ENCODE measurements around the gene VSX1.

Gene VSX1

DNA sequence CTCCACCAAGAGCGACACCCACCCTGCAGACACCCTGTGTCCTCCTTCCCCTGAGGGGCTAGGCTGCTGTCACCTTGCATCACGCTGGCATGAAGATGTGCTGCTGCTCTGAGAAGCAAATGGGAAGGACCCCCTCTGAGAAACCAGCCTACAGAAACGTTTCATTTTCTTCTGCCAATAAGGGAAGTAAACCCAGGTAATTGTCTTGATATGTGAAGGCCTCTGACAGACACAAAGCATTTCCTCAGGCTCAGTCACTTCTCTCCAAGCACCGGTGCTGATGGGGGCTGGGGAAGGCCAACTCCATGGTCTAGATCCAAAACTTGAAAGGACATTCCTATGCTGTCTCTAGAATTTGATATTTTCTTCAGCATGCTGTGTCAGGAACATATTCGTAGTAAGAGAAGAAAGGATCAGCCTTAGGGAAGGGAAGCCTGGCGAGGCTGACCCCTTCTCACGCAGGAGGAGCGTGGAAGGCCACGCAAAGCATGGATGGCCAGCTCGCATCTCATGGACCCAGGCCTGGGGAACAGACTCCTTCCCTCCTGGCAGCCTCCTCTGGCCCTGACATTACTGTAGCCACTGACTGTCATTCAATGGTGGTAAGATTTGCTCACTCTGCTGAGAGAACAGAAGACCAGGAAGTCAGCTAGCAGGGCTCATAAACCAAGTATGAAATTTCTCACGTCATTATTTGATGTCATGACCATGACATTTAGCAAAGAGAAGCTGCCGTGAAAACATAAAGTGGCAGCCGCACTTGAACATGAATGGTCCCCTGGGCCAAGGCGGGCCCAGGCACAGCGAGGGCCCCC is 44.4 kb downstream of the VSX1 start:
- no peak for DNase-seq

- DNase-seq = no peak
These were observed 45.5 kb downstream of the VSX1 start for GRCh38 chr20:25036331-25036936.

- DNase-seq = peak; percentile 16
These were observed 46.0 kb downstream of the VSX1 start for GRCh38 chr20:25035921-25036320.

DNA sequence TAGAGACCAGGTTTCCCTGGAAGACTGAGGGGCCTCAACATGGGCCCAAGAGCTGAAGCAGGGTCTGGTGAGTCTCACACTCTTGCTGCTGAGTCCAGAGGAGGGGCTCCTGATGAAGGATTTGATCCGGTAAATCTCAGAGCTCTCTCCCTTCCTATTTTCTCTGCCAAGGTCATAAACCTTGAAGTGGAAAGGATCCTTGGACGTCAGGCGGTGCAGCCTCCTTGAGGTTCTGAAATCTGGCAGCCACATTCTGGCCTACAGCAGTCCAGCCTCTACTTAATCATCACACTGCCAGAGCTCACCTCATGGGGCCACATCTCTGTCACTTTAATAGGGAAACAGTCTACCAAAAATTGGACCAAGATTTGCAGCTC is 48.0 kb downstream of the VSX1 start:
- no peak for DNase-seq

DNA sequence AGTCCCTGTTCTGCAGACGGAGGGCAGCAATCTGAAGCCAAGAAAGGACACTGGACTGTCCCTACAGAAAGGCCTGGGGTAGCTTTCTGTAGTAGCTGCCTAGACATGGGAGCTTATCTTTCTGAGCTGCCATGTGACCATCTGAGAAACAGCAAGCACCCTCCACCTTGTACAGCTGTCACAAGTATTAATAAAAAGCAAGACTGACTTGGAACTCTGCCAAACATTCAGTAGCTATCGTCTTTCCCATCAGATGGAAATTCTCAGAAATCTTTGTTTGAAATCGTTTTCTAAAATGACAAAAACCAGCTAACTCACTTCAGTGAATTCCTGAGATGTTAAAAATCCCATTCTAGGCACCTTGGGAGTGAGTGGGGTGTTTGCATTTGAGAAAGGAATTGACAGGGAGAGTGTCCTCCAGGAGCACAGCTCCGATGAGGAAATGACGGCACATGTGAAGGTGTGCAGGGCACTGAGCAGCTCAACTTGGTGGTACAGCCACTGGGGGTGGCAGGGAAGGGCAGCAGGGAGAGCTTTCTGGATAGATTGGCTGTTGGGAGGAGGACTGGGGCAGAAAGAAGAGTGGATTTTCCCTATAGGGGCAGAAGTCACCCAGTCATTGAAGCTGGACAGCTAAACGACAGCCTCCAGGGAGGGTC is 48.5 kb downstream of the VSX1 start:
- no peak for DNase-seq

DNA sequence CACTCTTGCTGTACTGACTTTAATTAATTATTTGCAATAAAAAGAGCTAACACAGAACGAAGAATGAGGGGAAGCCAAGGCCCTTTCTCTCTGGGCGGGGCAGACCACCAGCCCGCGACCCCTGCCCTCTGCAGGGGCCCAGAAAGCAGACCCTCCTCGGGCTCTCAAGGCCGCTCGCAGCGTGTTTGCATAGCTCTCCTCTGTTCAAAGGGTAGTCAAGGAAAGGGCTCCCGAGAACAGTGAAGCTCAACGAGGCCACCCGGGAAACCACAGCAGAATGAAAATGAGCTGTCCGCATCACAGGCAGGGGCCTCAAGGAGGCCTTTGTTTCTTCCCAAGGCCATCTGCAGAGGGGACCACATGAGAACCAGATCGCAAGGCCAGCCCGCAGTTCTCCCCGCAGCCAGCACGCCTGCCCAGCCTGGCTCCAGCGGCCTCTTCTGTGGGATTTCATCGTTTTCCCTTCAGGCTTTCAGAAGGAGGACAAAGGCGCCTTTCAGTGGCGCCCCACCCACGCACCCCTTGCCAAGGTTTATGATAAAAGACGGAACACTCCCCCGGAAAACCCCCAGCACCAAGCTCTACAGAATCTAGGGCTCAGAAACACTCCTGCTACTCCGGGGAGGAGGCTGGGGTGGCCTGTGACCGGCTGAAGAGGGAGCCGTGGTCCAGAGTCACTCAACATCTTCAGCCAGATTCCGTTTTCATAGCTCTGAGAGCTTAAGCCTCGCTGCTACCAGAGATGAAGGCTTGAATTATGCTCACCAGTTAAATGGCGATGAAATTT is 49.3 kb downstream of the VSX1 start:
- no peak for DNase-seq

DNA sequence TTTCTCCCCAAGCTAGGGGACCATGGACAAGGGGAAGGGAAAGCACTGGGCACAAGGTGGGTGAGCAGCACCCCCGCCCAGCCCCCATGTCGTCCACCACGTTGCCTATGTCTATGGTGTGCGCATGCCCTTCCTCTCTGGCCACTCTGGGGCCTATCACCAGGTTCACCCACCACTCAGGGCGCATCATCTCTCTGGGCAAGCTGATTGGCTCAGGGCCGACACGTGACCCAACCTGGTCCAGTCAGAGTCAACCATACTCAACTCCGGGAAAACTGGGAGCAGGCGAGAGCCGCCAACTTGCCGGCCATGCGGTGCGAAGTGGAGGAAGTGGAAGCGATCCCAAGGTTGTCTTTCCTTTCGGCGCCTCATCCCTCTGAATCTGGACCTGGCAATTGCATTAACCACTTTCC is 49.9 kb downstream of the VSX1 start:
- no peak for DNase-seq

DNA sequence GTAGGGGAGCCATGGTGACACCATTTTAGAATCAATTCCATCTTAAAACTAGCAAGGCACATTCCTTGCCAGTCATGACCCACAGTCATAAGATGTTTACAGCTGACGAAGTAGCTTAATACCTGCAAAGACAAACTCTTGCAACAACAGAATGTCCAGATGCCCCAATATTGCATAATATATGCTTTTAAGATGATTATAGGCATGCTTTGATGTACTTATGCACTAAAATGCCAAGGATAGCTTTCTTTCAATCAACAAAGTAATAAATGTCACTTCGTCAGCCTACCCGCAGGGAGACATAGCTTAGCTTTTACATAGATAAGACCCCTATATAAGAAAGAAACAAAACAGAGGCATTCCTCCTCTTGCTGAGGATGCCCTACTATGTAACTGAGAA is 50.7 kb downstream of the VSX1 start:
- no peak for DNase-seq

GRCh38 chr20:25030649-25031207 is 51.2 kb downstream of the VSX1 start:
- DNase-seq = no peak

GRCh38 chr20:25030007-25030648 is 51.8 kb downstream of the VSX1 start:
- no peak for DNase-seq

- no peak for DNase-seq
These were observed 55.8 kb downstream of the VSX1 start for GRCh38 chr20:25025986-25026605.

Measured in stimulated activated CD4-positive, alpha-beta T cell treated with anti-CD3 and anti-CD28 coated beads, Interleukin-15, amount 100 ng/mL, for 24 hours (primary cell).